T-helper 2 cell treated with Interferon-gamma antibody and Interleukin-4, amounts not matched to agents 5 μg/mL and 100 μg/mL, for 36 hours (primary cell): ENCODE measurements around the gene TRAPPC12.
"Not testable (repeated sequence)": the region's sequence is repeated elsewhere in the genome, so short reads cannot be mapped to it uniquely, and the experiment has no call there.

Source experiments
- DNase-seq: peaks from one replicate; pipeline ENCODE4 v3.0.0; 2021; ENCODE audit warnings: low spot score
- H3K27ac Mint-ChIP-seq: one replicate; pipeline ENCODE4 v1.8.0; 2021; ENCODE audit warnings: mild to moderate bottlenecking, mixed read lengths
- H3K27me3 Mint-ChIP-seq: one replicate; pipeline ENCODE4 v1.8.0; 2021; ENCODE audit warnings: low read depth, mixed read lengths
- H3K36me3 Mint-ChIP-seq: one replicate; pipeline ENCODE4 v1.8.0; 2021; ENCODE audit warnings: low read depth, mixed read lengths
- H3K4me1 Mint-ChIP-seq: one replicate; pipeline ENCODE4 v1.8.0; 2021; ENCODE audit warnings: low read depth, mixed read lengths
- H3K4me3 Mint-ChIP-seq: one replicate; pipeline ENCODE4 v1.8.0; 2022; ENCODE audit warnings: mild to moderate bottlenecking, moderate library complexity, mixed read lengths
- H3K9me3 Mint-ChIP-seq: one replicate; pipeline ENCODE4 v1.8.0; 2021; ENCODE audit warnings: mixed read lengths

Gene TRAPPC12

GRCh38 chr2:3493615-3494007 lies 114.1 kb downstream of the TRAPPC12 start:
- no peaks in the 10 kb centered on the region for H3K27me3 Mint-ChIP-seq
- H3K27ac Mint-ChIP-seq: no peak overlapping the region
- H3K4me1 Mint-ChIP-seq: no peaks in the 10 kb centered on the region
- DNase-seq: no peak
- no peaks in the 10 kb centered on the region for H3K9me3 Mint-ChIP-seq
- H3K4me3 Mint-ChIP-seq: no peak overlapping the region
- H3K36me3 Mint-ChIP-seq: peaks cover 4% of the 10 kb centered on the region

DNA sequence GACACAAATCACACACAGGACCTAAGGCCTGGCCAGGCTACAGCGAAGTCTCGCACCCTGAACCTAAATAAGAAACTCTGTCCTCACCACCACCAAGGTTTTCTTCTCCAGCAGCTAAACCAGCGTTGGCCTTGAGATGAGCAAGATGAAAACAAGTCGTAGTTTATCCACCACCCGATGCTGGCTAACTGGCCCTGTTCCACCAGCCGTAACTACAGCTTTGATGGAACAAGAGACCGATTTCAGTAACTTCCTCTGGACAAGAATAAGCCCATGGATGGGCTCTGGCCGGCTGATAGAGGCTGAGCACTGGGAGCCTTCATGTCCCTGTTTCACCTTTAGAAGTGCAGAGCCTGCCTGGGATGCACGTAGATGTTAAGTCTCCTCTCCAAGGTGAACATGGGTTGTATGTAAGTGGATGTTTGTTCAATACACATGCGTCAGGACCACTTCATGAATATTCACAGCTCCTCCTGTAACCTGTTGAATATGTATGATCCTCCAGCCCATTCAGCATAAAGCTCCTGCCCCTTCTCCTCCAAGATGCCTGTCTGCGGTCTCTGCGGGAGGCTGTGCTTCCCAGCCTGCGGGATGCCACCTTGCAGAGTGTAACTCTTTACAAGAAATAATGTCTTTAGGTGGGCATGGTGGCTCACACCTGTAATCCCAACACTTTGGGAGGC lies 115.6 kb downstream of the TRAPPC12 start:
- H3K27ac Mint-ChIP-seq: no peak overlapping the region

GRCh38 chr2:3496708-3497080 lies 117.2 kb downstream of the TRAPPC12 start:
- H3K27me3 Mint-ChIP-seq, H3K9me3 Mint-ChIP-seq, H3K4me3 Mint-ChIP-seq, DNase-seq, H3K4me1 Mint-ChIP-seq, H3K27ac Mint-ChIP-seq: not testable (repeated sequence)
- H3K36me3 Mint-ChIP-seq: peaks cover 14% of the 10 kb centered on the region

More for the DNA sequence above, 115.6 kb downstream of the TRAPPC12 start:
- Mint-ChIP-seq H3K27me3 (no peaks in the 10 kb centered on the region), H3K36me3 (peaks cover 7% of the 10 kb centered on the region), H3K9me3 (no peaks in the 10 kb centered on the region), H3K4me1 (no peaks in the 10 kb centered on the region), H3K4me3 (no peak overlapping the region)
- DNase-seq: no peak

DNA sequence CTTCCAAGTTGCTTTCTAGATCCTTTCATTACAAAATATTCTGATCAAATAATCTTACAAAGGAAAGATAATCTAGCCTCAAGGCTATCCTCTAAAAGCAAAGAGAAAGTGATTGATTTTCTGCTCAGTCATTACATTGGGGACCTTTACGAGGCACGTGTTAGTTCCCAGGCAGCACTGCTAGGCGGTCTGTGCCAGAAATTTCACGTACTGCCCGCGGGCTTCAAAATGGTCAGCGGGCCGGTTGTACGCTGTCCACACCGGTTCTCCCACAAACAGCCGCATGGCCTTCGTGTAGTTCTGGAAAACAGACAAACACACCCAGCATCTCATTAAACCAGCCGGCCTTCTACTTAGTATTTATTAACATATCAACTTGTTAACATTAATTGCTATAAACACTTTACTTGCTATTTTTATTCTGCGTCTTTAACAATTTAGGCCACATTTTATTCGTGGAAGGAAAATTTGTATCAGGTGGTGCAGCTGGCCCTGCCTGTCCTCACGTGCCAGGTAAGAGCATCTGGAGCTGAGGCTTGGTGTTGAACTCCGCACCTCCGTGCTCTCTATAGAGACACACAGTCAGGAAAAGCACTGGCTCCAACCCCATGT lies 119.4 kb downstream of the TRAPPC12 start:
- DNase-seq: no peak
- H3K9me3 Mint-ChIP-seq: no peaks in the 10 kb centered on the region
- H3K36me3 Mint-ChIP-seq: peaks cover 26% of the 10 kb centered on the region
- H3K27me3 Mint-ChIP-seq: no peaks in the 10 kb centered on the region
- no peak overlapping the region for H3K4me3 Mint-ChIP-seq
- H3K27ac Mint-ChIP-seq: no peak overlapping the region
- no peaks in the 10 kb centered on the region for H3K4me1 Mint-ChIP-seq

DNA sequence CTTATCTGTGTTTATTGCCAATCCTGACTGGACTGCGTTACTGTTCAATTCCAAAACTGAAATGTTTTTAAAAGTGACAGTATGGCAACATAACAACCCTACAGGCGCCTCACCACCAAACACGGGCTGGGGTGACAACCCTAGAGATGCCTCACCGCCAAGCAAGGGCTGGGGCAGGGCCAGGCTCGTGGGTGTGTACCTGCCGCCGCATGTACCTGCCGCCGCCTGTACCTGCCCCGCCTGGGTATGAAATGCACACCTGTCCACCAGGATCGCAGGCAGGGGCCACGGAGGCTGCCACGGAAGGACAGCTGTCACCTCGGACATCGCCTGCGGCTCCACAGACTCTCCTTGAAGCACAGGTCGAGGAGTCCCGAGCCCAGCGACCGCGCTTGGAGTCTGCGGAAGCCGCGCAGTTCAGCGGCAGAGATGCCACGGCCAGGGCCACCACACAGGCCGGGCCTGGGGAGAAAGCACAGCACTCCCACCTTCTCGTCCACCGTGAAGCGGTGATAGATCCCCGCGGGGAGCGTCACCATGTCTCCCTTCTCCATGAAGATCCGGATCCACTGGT lies 120.9 kb downstream of the TRAPPC12 start:
- peaks cover 31% of the 10 kb centered on the region for H3K36me3 Mint-ChIP-seq
- no peak overlapping the region for H3K4me3 Mint-ChIP-seq
- H3K9me3 Mint-ChIP-seq: no peaks in the 10 kb centered on the region
- no peaks in the 10 kb centered on the region for H3K27me3 Mint-ChIP-seq
- H3K27ac Mint-ChIP-seq: no peak overlapping the region
- no peaks in the 10 kb centered on the region for H3K4me1 Mint-ChIP-seq
- no peak for DNase-seq

DNA sequence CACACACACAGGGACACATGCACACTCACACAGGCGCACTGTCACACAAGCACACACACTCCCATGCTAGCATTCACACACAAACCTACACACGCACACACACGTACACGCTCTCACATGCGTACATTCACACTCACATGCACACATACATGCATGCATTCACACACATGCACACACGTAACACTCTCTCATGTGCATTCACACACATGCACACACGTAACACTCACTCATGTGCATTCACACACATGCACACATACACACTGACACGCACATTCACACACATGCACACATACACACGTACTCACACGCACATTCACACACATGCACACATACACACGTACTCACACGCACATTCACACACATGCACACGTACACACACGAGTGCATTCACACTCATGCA lies 123.6 kb downstream of the TRAPPC12 start:
- H3K36me3 Mint-ChIP-seq: peaks cover 40% of the 10 kb centered on the region
- no peaks in the 10 kb centered on the region for H3K9me3 Mint-ChIP-seq
- H3K4me3 Mint-ChIP-seq: no peak overlapping the region
- H3K4me1 Mint-ChIP-seq: peaks cover 2% of the 10 kb centered on the region
- H3K27me3 Mint-ChIP-seq: no peaks in the 10 kb centered on the region
- H3K27ac Mint-ChIP-seq: no peak overlapping the region
- no peak for DNase-seq

DNA sequence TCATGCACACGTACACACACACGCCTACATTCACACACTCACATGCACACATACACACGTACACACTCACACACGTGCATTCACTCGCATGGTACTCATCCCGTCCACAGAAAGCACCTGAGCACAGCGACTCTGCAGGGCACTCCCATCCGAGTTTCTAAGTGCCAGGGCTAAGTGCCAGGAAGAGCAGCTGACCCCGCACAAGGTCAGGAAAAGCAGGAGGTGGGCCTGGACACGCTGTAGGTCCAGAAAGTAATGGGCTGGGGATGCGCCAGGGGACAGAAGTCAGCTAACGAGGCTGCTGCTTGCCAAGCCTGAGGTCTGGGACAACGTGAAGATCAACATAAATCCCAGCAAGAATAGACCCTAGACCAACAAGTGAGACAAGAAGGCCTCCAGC lies 124.0 kb downstream of the TRAPPC12 start:
- no peaks in the 10 kb centered on the region for H3K27me3 Mint-ChIP-seq
- no peak overlapping the region for H3K27ac Mint-ChIP-seq
- no peak overlapping the region for H3K4me3 Mint-ChIP-seq
- H3K4me1 Mint-ChIP-seq: peaks cover 2% of the 10 kb centered on the region
- H3K36me3 Mint-ChIP-seq: peaks cover 42% of the 10 kb centered on the region
- H3K9me3 Mint-ChIP-seq: peaks cover 3% of the 10 kb centered on the region
- DNase-seq: no peak

DNA sequence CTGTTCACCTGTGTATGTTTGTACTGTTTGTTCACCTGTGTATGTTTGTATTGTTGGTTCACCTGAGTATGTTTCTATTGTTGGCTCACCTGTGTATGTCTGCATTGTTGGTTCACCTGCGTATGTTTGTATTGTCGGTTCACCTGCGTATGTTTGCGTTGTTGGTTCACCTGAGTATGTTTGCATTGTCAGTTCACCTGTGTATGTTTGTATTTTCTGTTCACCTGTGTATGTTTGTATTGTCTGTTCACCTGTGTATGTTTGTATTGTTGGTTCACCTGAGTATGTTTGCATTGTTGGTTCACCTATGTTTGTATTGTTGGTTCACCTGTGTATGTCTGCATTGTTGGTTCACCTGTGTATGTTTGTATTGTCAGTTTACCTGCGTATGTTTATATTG lies 125.2 kb downstream of the TRAPPC12 start:
- Mint-ChIP-seq H3K27me3 (no peaks in the 10 kb centered on the region), H3K27ac (no peak overlapping the region), H3K9me3 (peaks cover 4% of the 10 kb centered on the region), H3K4me1 (peaks cover 2% of the 10 kb centered on the region), H3K4me3 (no peak overlapping the region), H3K36me3 (peaks cover 44% of the 10 kb centered on the region)
- DNase-seq: no peak

GRCh38 chr2:3505771-3506170 lies 126.3 kb downstream of the TRAPPC12 start:
- peaks cover 48% of the 10 kb centered on the region for H3K36me3 Mint-ChIP-seq
- H3K27me3 Mint-ChIP-seq: no peaks in the 10 kb centered on the region
- peaks cover 10% of the 10 kb centered on the region for H3K9me3 Mint-ChIP-seq
- peaks cover 2% of the 10 kb centered on the region for H3K4me1 Mint-ChIP-seq
- H3K27ac Mint-ChIP-seq: no peak overlapping the region
- no peak overlapping the region for H3K4me3 Mint-ChIP-seq
- DNase-seq: no peak

GRCh38 chr2:3512086-3512485 lies 132.6 kb downstream of the TRAPPC12 start:
- H3K27me3 Mint-ChIP-seq: no peaks in the 10 kb centered on the region
- H3K9me3 Mint-ChIP-seq: peaks cover 29% of the 10 kb centered on the region
- no peak for DNase-seq
- no peak overlapping the region for H3K27ac Mint-ChIP-seq
- peaks cover 10% of the 10 kb centered on the region for H3K4me1 Mint-ChIP-seq
- H3K4me3 Mint-ChIP-seq: no peak overlapping the region
- peaks cover 67% of the 10 kb centered on the region for H3K36me3 Mint-ChIP-seq

DNA sequence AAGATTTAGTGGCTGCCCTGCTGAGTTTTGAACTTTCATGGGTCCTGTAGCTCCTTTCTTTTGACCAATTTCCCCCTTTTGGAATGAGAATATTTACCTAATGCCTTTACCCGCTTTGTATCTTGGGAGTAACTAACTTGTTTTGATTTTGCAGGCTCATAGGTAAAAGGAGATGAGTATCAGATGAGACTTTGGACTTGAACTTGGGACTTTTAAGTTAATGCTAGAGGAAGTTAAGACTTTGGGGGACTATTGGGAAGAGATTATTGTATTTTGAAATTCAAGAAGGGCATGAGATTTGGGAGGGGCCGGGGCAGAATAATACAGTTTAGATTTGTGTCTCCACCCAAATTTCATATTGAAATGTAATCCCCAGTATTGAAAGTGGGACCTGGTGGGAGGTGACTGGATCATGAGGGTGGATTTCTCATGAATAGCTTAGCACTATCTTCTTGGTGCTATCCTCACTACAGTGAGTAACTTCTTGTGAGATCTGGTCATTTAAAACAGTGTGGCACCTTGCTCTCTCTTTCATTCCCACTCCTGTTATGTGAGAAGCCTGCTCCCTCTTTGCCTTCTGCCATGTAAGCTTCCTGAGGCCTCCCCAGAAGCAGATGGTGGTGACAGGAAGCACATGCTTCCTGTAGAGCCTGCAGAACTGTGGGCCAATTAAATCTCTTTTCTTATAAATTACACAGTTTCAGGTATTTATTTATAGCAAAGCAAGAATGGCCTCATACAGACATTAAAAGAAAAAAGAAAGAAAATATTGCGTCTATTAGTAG lies 133.7 kb downstream of the TRAPPC12 start:
- H3K4me3 Mint-ChIP-seq: no peak overlapping the region
- peaks cover 64% of the 10 kb centered on the region for H3K36me3 Mint-ChIP-seq
- no peak for DNase-seq
- peaks cover 14% of the 10 kb centered on the region for H3K4me1 Mint-ChIP-seq
- peaks cover 29% of the 10 kb centered on the region for H3K9me3 Mint-ChIP-seq
- no peak overlapping the region for H3K27ac Mint-ChIP-seq
- no peaks in the 10 kb centered on the region for H3K27me3 Mint-ChIP-seq

DNA sequence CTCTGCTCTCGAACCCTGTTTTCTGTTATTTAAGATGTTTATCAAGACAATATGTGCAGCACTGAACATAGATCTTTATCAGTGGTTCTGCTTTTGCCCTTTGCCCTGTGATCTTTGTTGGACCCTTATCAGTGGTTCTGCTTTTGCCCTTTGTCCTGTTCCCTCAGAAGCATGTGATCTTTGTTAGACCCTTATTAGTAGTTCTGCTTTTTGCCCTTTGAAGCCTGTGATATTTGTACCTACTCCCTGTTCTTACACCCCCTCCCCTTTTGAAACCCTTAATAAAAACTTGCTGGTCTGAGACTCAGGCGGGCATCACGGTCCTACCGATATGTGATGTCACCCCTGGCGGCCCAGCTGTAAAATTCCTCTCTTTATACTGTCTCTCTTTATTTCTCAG lies 135.9 kb downstream of the TRAPPC12 start:
- peaks cover 22% of the 10 kb centered on the region for H3K9me3 Mint-ChIP-seq
- not testable (repeated sequence) for DNase-seq, H3K27me3 Mint-ChIP-seq, H3K4me3 Mint-ChIP-seq, H3K27ac Mint-ChIP-seq
- H3K36me3 Mint-ChIP-seq: peaks cover 50% of the 10 kb centered on the region
- H3K4me1 Mint-ChIP-seq: peaks cover 20% of the 10 kb centered on the region

DNA sequence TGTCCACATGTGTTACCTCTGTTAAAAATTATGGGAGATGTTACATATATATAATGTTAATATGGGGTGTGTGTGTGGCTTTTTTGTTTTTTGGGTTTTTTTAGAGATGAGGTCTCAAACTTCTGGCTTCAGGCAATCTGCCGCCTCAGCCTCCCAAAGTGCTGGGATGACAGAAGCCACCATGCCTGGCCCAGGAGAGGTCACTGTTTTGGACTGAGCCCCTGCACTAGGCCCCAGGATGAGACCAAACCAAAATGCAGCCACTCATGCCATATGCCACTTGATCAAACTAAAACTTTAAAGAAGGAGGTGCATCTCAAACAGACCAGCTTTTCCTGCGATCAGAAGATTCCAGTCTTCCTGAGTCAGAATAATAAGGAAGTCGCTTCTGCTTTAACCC lies 137.3 kb downstream of the TRAPPC12 start:
- H3K4me3 Mint-ChIP-seq: no peak overlapping the region
- H3K4me1 Mint-ChIP-seq: peaks cover 31% of the 10 kb centered on the region
- no peak for DNase-seq
- no peak overlapping the region for H3K27ac Mint-ChIP-seq
- H3K27me3 Mint-ChIP-seq: no peaks in the 10 kb centered on the region
- H3K36me3 Mint-ChIP-seq: peaks cover 37% of the 10 kb centered on the region
- H3K9me3 Mint-ChIP-seq: peaks cover 10% of the 10 kb centered on the region

DNA sequence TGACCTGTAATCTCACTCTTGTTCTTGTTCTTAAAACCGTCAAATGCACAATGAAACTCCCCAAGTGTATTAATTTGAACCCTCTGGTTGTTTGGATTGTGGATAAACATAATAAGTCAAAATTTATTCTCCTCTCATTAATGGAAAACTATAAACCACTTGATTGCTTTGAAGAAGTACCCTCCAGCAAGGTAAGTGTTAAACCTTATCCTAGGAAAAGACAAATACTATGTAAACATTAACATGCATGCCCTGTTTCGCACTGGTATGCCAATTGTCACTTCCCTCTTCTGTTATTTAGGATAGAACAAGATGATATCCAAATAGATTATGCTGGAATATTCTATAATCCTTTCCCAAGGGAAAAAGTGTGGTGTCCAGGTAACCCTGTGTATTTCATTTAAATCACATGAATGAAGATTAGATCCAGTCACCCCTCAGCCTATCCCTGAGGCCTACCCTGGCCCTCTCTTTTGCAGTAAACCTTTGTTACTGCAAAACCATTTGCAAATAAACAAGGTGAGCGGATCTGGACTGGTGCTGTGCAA lies 138.5 kb downstream of the TRAPPC12 start:
- Mint-ChIP-seq H3K27ac (peak overlapping the region; percentile 84), H3K4me1 (peaks cover 31% of the 10 kb centered on the region), H3K36me3 (peaks cover 31% of the 10 kb centered on the region), H3K27me3 (no peaks in the 10 kb centered on the region), H3K4me3 (peak overlapping the region; percentile 90), H3K9me3 (peaks cover 7% of the 10 kb centered on the region)
- DNase-seq: no peak
